ENCODE measurements around the gene COL25A1. TPM values are rescaled to one million over a fixed set of nuclear protein-coding genes. Genes with fewer than 3 reads are reported as not detected.

Gene COL25A1
- total RNA-seq, 1 experiment from 2014 or later, result 4.2 TPM

DNA sequence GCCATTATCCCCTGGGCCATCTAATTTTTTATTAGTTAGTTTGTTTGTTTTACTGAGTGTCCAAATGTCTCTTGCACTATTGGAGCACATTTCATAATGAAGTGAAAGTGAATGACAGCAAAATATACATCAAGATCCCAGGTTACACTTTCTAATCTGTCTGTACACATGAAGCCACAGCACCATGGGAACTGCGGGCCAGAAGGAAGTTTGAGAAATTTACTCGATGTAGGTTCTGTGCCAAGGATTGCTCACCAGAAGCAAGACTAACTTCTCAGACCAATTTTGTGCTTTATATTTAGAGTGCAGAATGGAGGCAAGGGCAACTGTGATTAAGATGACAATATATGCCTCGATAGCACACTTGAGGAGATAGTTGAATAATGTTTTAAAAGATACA lies 258.0 kb downstream of the COL25A1 start:
- no peaks in the 10 kb centered on the region for H3K4me1 Mint-ChIP-seq

More for the DNA sequence above, 258.0 kb downstream of the COL25A1 start:
- H3K27ac ChIP-seq (ENCODE audit: insufficient read length, low read depth, low read length), result no peak overlapping the region
- H3K14ac ChIP-seq (ENCODE audit: insufficient read depth, low read length), result no peak overlapping the region
- H3K4me1 ChIP-seq (ENCODE audit: insufficient read depth, low read length), result no peaks in the 10 kb centered on the region
- H3K27me3 Mint-ChIP-seq (ENCODE audit: low read depth), result no peaks in the 10 kb centered on the region
- H3K4me3 Mint-ChIP-seq, result no peak overlapping the region
- no peaks in the 10 kb centered on the region for H3K27me3 ChIP-seq (ENCODE audit: insufficient read depth, low read length)
- no peaks in the 10 kb centered on the region for H3K9me3 Mint-ChIP-seq
- no peak overlapping the region for H4K91ac ChIP-seq (ENCODE audit: insufficient read length, low read depth, low read length)
- no peaks in the 10 kb centered on the region for H3K79me2 ChIP-seq (ENCODE audit: insufficient read depth, low read length)
- H2BK120ac ChIP-seq (ENCODE audit: low read depth, low read length, poor library complexity, severe bottlenecking), result no peak overlapping the region
- no peak overlapping the region for H3K27ac Mint-ChIP-seq
- WGBS (ENCODE audit: extremely low coverage, insufficient read length, low lambda C conversion rate), result no CpG with 5 or more reads among the region's 3 CpGs
- H2BK20ac ChIP-seq (ENCODE audit: low read depth, low read length, poor library complexity, severe bottlenecking), result no peak overlapping the region
- H2AFZ ChIP-seq (ENCODE audit: low read length), result no peak overlapping the region
- no peak overlapping the region for H2BK15ac ChIP-seq (ENCODE audit: low read depth, low read length)
- H3K56ac ChIP-seq (ENCODE audit: insufficient read length, low read depth, low read length), result no peak overlapping the region
- no peak for DNase-seq
- H2BK5ac ChIP-seq (ENCODE audit: insufficient read length, low read length), result no peak overlapping the region
- no peak overlapping the region for H3K4ac ChIP-seq (ENCODE audit: low read depth, low read length)
- no peak overlapping the region for H3K23ac ChIP-seq (ENCODE audit: insufficient read length, low read depth, low read length)
- H4K8ac ChIP-seq (replicated peaks; ENCODE audit: insufficient read length, low read depth, low read length), result no peak overlapping the region
- no peak overlapping the region for H3K4me2 ChIP-seq (ENCODE audit: insufficient read depth, insufficient read length, low read length)
- TF ChIP-seq, protein P1, sequence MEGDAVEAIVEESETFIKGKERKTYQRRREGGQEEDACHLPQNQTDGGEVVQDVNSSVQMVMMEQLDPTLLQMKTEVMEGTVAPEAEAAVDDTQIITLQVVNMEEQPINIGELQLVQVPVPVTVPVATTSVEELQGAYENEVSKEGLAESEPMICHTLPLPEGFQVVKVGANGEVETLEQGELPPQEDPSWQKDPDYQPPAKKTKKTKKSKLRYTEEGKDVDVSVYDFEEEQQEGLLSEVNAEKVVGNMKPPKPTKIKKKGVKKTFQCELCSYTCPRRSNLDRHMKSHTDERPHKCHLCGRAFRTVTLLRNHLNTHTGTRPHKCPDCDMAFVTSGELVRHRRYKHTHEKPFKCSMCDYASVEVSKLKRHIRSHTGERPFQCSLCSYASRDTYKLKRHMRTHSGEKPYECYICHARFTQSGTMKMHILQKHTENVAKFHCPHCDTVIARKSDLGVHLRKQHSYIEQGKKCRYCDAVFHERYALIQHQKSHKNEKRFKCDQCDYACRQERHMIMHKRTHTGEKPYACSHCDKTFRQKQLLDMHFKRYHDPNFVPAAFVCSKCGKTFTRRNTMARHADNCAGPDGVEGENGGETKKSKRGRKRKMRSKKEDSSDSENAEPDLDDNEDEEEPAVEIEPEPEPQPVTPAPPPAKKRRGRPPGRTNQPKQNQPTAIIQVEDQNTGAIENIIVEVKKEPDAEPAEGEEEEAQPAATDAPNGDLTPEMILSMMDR (conservative IDR thresholded peaks at IDR 0.05), result no peak
- H3K79me1 ChIP-seq (ENCODE audit: insufficient read depth, low read depth, low read length, poor library complexity, severe bottlenecking), result no peaks in the 10 kb centered on the region
- no peak overlapping the region for H4K5ac ChIP-seq (ENCODE audit: insufficient read length, low read depth, low read length)
- no peak overlapping the region for H2AK5ac ChIP-seq (ENCODE audit: insufficient read length, low read length)
- no peak overlapping the region for H2BK12ac ChIP-seq (ENCODE audit: insufficient read length, low read depth, low read length)
- H3T11ph ChIP-seq (ENCODE audit: low read length), result no peak overlapping the region
- no peaks in the 10 kb centered on the region for H3K9me3 ChIP-seq (ENCODE audit: control insufficient read depth, low read depth, low read length)
- H3K36me3 Mint-ChIP-seq (ENCODE audit: insufficient read depth in 1 of 3, low read depth in 3 of 3), result no peaks in the 10 kb centered on the region
- no peaks in the 10 kb centered on the region for H3K23me2 ChIP-seq (ENCODE audit: insufficient read length, low read depth, low read length, poor library complexity, severe bottlenecking)
- no peak overlapping the region for H3K18ac ChIP-seq (ENCODE audit: insufficient read length, low read depth, low read length)
- H4K20me1 ChIP-seq (ENCODE audit: control insufficient read depth, insufficient read depth, insufficient read length), result no peaks in the 10 kb centered on the region
- no peak overlapping the region for H3K9ac ChIP-seq (ENCODE audit: extremely low read depth, insufficient read length, low read length)
